T47D (cell line): ENCODE results near the gene RAB25.
"Not testable (repeated sequence)": the region's sequence is repeated elsewhere in the genome, so short reads cannot be mapped to it uniquely, and the experiment has no call there.

Experiments
- DNase-seq, 2 experiments: peaks; one replicate each; pipeline versions ENCODE4 v3.0.0 to v3.0.0-alpha.2; 2011 to 2012; ENCODE audit warnings: low read depth in 1 of 2, low spot score in 1 of 2
- JUND ChIP-seq: IDR thresholded peaks from 2 replicates; pipeline ENCODE4 v1.6.1; 2012; ENCODE audit warnings: low read depth
- in situ Hi-C: cut with HindIII; loops from 2 replicates; pipeline ENCODE4 v1.10.0; 2016; ENCODE audit warnings: low sequenced_read_pairs, low pct_unique_long_range_greater_than_20kb

Gene RAB25

DNA sequence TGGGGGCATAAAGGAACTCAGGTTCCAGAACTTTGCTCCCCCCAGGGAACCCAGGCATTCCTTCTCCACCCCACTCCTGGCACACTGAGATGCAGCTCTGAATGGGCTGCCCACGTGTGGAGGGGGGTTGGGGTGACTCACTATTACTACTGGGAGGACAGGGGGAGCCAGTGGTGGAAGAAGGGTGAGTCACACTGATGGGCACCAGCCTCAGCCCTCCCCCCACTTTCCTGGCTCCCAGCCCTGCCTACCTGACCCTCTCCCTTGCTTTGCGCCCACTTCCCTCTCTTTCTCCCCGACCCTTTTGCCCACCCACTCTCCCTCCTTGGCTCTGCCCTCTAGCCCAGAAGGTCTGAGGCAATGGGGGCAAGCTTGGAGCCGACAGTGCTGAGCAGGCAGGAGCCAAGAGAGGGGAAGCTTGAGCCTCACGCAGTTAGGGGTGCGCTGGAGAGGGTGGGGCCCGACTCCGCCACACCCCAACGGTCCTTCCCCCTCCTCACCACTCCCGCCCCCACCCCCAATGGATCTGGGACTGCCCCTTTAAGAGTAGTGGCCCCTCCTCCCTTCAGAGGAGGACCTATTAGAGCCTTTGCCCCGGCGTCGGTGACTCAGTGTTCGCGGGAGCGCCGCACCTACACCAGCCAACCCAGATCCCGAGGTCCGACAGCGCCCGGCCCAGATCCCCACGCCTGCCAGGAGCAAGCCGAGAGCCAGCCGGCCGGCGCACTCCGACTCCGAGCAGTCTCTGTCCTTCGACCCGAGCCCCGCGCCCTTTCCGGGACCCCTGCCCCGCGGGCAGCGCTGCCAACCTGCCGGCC is 53.4 kb downstream of the RAB25 start, which contains the start of gene LMNA:
TSS of gene LMNA (plus strand) at position 611 of the 818 bp plus-strand sequence. CDS start 208 bp downstream, outside the sequence.
- DNase-seq = peak; percentile 87 to 94
- in situ Hi-C loops = no loop called here
- TF ChIP-seq JUND = peak; percentile 61; the same call in 1 of the 2 replicates

DNA sequence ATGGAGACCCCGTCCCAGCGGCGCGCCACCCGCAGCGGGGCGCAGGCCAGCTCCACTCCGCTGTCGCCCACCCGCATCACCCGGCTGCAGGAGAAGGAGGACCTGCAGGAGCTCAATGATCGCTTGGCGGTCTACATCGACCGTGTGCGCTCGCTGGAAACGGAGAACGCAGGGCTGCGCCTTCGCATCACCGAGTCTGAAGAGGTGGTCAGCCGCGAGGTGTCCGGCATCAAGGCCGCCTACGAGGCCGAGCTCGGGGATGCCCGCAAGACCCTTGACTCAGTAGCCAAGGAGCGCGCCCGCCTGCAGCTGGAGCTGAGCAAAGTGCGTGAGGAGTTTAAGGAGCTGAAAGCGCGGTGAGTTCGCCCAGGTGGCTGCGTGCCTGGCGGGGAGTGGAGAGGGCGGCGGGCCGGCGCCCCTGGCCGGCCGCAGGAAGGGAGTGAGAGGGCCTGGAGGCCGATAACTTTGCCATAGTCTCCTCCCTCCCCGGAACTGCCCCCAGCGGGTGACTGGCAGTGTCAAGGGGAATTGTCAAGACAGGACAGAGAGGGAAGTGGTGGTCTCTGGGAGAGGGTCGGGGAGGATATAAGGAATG is 54.1 kb downstream of the RAB25 start:
- TF ChIP-seq JUND = no peak
- DNase-seq = no peak
- in situ Hi-C loops = no loop called here

GRCh38 chr1:156115514-156116374 is 54.8 kb downstream of the RAB25 start:
- peak in 1 of 2 experiments; percentile 84 for DNase-seq
- TF ChIP-seq JUND = no peak
- in situ Hi-C loops = no loop called here

- in situ Hi-C loops, DNase-seq: not testable (repeated sequence)
Observed at GRCh38 chr1:156116731-156117130, 55.8 kb downstream of the RAB25 start.

- no peak for TF ChIP-seq JUND
- peak in 1 of 2 experiments; percentile 61 for DNase-seq
- in situ Hi-C loops = no loop called here
Observed at GRCh38 chr1:156117414-156118176, 56.6 kb downstream of the RAB25 start.

DNA sequence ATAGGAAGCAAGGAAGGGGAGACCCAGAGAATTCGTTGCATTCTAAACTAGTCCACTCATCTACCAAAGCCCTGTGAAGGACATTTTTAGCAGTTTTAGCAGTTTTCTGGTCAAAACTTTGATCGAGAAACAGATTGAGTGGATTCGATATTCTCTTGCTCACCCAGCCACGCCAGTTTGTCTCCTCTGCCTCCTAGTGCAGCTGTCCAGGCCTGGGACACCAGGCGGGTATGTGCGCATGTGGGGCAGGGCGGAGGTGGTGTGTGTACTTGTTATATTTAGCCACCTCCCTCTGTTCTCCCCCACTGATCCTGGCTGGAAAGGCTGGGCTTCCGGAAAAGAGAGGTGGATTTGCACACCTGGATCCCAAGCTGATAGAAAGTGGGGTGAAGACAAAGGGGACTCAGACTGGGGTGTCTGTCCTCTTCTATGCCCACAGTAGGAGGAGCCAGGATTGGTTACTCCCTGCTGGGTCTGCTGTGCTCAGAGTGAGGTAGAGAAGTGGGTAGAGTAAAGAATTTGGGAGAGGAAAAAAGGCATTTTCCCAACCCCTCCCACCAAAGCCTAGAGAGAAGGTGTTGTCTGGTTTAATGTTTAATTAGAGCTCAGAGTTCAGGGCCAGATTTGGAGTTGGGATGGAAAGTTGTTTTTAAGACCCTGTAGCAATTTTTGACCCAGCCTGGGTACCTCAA is 57.4 kb downstream of the RAB25 start:
- in situ Hi-C loops = no loop called here
- TF ChIP-seq JUND = no peak
- DNase-seq = peak in 1 of 2 experiments; percentile 72

GRCh38 chr1:156119503-156120209 is 58.7 kb downstream of the RAB25 start:
- no peak for DNase-seq
- in situ Hi-C loops = no loop called here
- no peak for TF ChIP-seq JUND
